Measurements from ENCODE around the gene NAT16. TPM values are rescaled to one million over a fixed set of nuclear protein-coding genes. Genes with fewer than 3 reads are reported as not detected.

The NAT16 gene
- total and polyA plus RNA-seq, 2 of the 4 experiments (the other 2 are of a cell fraction) = 0.05 TPM; not detected in 1

DNA sequence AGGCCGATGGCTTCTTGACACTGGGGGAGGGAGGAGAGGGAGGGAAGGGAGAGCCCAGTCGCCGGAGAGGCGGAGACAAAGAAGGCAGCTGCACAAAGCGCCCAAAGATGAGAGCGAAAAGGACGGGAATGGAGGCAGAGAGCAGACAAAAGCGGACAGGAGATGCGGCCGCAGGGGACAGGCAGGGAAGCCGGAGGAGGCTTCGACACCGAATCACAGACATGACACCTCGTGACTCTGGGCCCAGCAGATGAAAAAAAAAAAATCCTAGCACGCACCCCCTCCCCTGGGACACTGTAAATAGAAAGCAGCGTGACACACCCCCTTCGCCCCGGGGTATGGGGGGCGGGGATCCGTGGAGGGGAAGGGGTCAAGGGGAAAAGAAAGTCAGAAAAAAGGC, 976 bp downstream of the NAT16 start:
- Histone ChIP-seq H2BK5ac (ENCODE audit: low read depth, low read length, poor library complexity, severe bottlenecking) (no peak overlapping the region), H2BK15ac (ENCODE audit: low read depth, low read length) (no peak overlapping the region), H3K4me3 (ENCODE audit: insufficient read depth, low read depth, low read length) (no peak overlapping the region), H3K27me3 (ENCODE audit: control insufficient read depth, insufficient read depth, low read length) (peaks cover 61% of the 10 kb centered on the region), H3K27ac (ENCODE audit: insufficient read depth, low read length) (no peak overlapping the region), H3K9ac (ENCODE audit: low read depth, low read length) (no peak overlapping the region), H4K8ac (ENCODE audit: low read depth in 2 of 2, low read length in 2 of 2) (no peak overlapping the region), H2AK9ac (replicated peaks; ENCODE audit: low read depth, low read length, poor library complexity) (no peak overlapping the region), H3K4me1 (ENCODE audit: control insufficient read depth, insufficient read depth, low read length) (no peaks in the 10 kb centered on the region; the same call in 1 of the 2 replicates), H3K56ac (ENCODE audit: extremely low read depth, insufficient read depth, low read length) (no peak overlapping the region), H2AFZ (replicated peaks; ENCODE audit: low read length, poor library complexity) (no peak overlapping the region), H2AK5ac (ENCODE audit: low read depth, low read length) (no peak overlapping the region), H4K5ac (ENCODE audit: low read depth, low read length) (no peak overlapping the region), H4K20me1 (ENCODE audit: insufficient read depth, low read length) (no peaks in the 10 kb centered on the region; the same call in 1 of the 2 replicates), H3K79me1 (ENCODE audit: low read depth in 1 of 2, low read length in 2 of 2) (no peaks in the 10 kb centered on the region), H4K91ac (ENCODE audit: insufficient read depth, low read depth, low read length) (no peak overlapping the region), H2BK120ac (ENCODE audit: low read depth, low read length) (no peak overlapping the region), H2BK20ac (ENCODE audit: low read depth, low read length) (no peak overlapping the region), H3K4me2 (ENCODE audit: low read depth, low read length) (peak overlapping the region; percentile 14; the same call in 1 of the 2 replicates), H3K14ac (replicated peaks; ENCODE audit: low read depth, low read length) (no peak overlapping the region), H3K9me3 (ENCODE audit: control insufficient read depth, insufficient read depth, low read length) (peaks cover 2% of the 10 kb centered on the region; the same call in 1 of the 2 replicates), H3K36me3 (ENCODE audit: control insufficient read depth, insufficient read depth, low read length) (no peaks in the 10 kb centered on the region), H3K18ac (ENCODE audit: low read depth, low read length) (no peak overlapping the region), H3K9me1 (ENCODE audit: insufficient read depth, low read length) (no peaks in the 10 kb centered on the region), H3K4ac (ENCODE audit: low read depth, low read length) (no peak overlapping the region), H3K23ac (ENCODE audit: low read depth, low read length) (no peak overlapping the region)
- CTCF ChIA-PET = interaction anchor here (0.6 kb wide), 1 partner anchor 35 kb away, joined by 3 read pairs; no protein-coding TSS in a partner anchor
- ATAC-seq (ENCODE audit: low read depth) (no peak), DNase-seq (no peak)
- POLR2A ChIA-PET (ENCODE audit: unreplicated experiment) = no interaction called here
- no peak for TF ChIP-seq RAD21 (IDR thresholded peaks at IDR 0.05; ENCODE audit: low read length)
- TF ChIP-seq BHLHE40 (IDR thresholded peaks at IDR 0.05; ENCODE audit: low read depth, low read length) = no peak
- no peak for TF ChIP-seq MAZ (IDR thresholded peaks at IDR 0.05; ENCODE audit: borderline replicate concordance, low read depth, low read length)
- TF ChIP-seq MXI1 (IDR thresholded peaks at IDR 0.05; ENCODE audit: borderline replicate concordance, low read depth, low read length) = no peak
- no peak for TF ChIP-seq FOS (IDR thresholded peaks at IDR 0.05; ENCODE audit: low read depth, low read length)
- TF ChIP-seq SMC3 (IDR thresholded peaks at IDR 0.05; ENCODE audit: low read depth, low read length) = no peak
- TF ChIP-seq MAFK (IDR thresholded peaks at IDR 0.05; ENCODE audit: low read depth, low read length) = no peak
- TF ChIP-seq NFE2L2 (IDR thresholded peaks at IDR 0.05; ENCODE audit: low read depth, low read length) = no peak
- no peak for TF ChIP-seq RFX5 (IDR thresholded peaks at IDR 0.05; ENCODE audit: low read depth, low read length)
- no peak for TF ChIP-seq POLR2A (IDR thresholded peaks at IDR 0.05; ENCODE audit: low read depth, low read length)
- dilution Hi-C loops (cut with HindIII; ENCODE audit: low sequenced_read_pairs, unreplicated experiment) = no loop called here
- 0% methylated on average over 7 of the region's 20 CpGs; no CpG with 5 or more reads in 1 of the 2 experiments for WGBS, 2 experiments (ENCODE audit: extremely low coverage in 2 of 2, insufficient read length in 1 of 2)
- no TSS peak for BruUV-seq (replicated peaks)
- intact Hi-C loops (cut with micrococcal nuclease) = no loop called here
- in situ Hi-C loops (cut with MboI; ENCODE audit: low sequenced_read_pairs) = no loop called here
